Upper lobe of left lung (tissue), 4 donors: Measurements from ENCODE around the gene MPRIP.

Source experiments
- CTCF ChIP-seq, 6 experiments: fragments of 450-650 bp in 4 of 6; fragments of 200-600 bp in 2 of 6; sonication (generic) in 2 of 6; IDR thresholded peaks; one replicate each; pipeline ENCODE4 v1.5.1; 2016 to 2019; ENCODE audit warnings: antibody characterized with exemption in 6 of 6
- POLR2A ChIP-seq, 4 donors: fragments of 450-650 bp; IDR thresholded peaks; one replicate each; pipeline ENCODE4 v1.5.1; 2016 to 2017; ENCODE audit warnings: antibody characterized with exemption in 4 of 4, mild to moderate bottlenecking in 2 of 4

GRCh38 chr17:17170346-17170985 lies 128.2 kb downstream of the MPRIP start:
- TF ChIP-seq CTCF (IDR thresholded peaks at IDR 0.05): no peak
- no peak for TF ChIP-seq POLR2A (IDR thresholded peaks at IDR 0.05)
